ENCODE measurements around the gene CSHL1.
"Not testable (repeated sequence)": the region's sequence is repeated elsewhere in the genome, so short reads cannot be mapped to it uniquely, and the experiment has no call there.

The CSHL1 gene

GRCh38 chr17:63866625-63867024 lies 44.4 kb downstream of the CSHL1 start:
- H3K9me3 Mint-ChIP-seq (ENCODE audit: low read depth); H3K27me3 Mint-ChIP-seq; H3K36me3 Mint-ChIP-seq; H3K4me3 Mint-ChIP-seq; H3K4me1 Mint-ChIP-seq (ENCODE audit: low read depth); H3K27ac Mint-ChIP-seq: not testable (repeated sequence)
